Esophagus muscularis mucosa (tissue), 4 donors: ENCODE results near the gene NME7. TPM values are rescaled to one million over a fixed set of nuclear protein-coding genes. Genes with fewer than 3 reads are reported as not detected.
A peak's percentile ranks its signal among the peaks of the same experiment; 100 is the strongest.
"Not testable (repeated sequence)": the region's sequence is repeated elsewhere in the genome, so short reads cannot be mapped to it uniquely, and the experiment has no call there.

Experiments
- DNase-seq: peaks from one replicate; pipeline ENCODE4 v3.0.0-alpha.2; 2017; ENCODE audit errors: extremely low spot score
- H3K27ac ChIP-seq, 4 donors: fragments of 200-600 bp; sonication (generic); replicated peaks in 1 of 4; 1 replicate in 3 of 4; 2 replicates in 1 of 4; pipeline ENCODE4 v1.5.1; 2016 to 2019; ENCODE audit warnings: mild to moderate bottlenecking in 1 of 4
- H3K27me3 ChIP-seq, 4 donors: fragments of 200-600 bp; sonication (generic); one replicate each; pipeline versions ENCODE4 v1.5.1 to v1.6.0; 2016 to 2019
- H3K36me3 ChIP-seq, 4 donors: fragments of 200-600 bp; sonication (generic); one replicate each; pipeline ENCODE4 v1.5.1; 2016 to 2019
- H3K4me1 ChIP-seq, 4 donors: fragments of 200-600 bp; sonication (generic); one replicate each; pipeline ENCODE4 v1.5.1; 2016 to 2019
- H3K4me3 ChIP-seq, 4 donors: fragments of 200-600 bp; sonication (generic); 1 replicate in 2 of 4; 2 replicates in 2 of 4; pipeline ENCODE4 v1.5.1; 2016 to 2019; ENCODE audit warnings: mild to moderate bottlenecking in 4 of 4, moderate library complexity in 1 of 4
- H3K9me3 ChIP-seq, 4 donors: fragments of 200-600 bp; sonication (generic); 1 replicate in 3 of 4; 2 replicates in 1 of 4; pipeline ENCODE4 v1.5.1; 2016 to 2019
- CTCF ChIP-seq, 3 experiments: fragments of 200-600 bp in 2 of 3; fragments of 450-650 bp in 1 of 3; sonication (generic) in 2 of 3; IDR thresholded peaks; one replicate each; pipeline ENCODE4 v1.5.1; 2017 to 2019; ENCODE audit warnings: antibody characterized with exemption in 3 of 3, mild to moderate bottlenecking in 2 of 3, moderate library complexity in 1 of 3
- EP300 ChIP-seq: sonication (generic); formaldehyde crosslinking; IDR thresholded peaks from one replicate; pipeline ENCODE4 v1.6.1; 2017; ENCODE audit warnings: antibody characterized with exemption
- POLR2A ChIP-seq: fragments of 450-650 bp; IDR thresholded peaks from one replicate; pipeline ENCODE4 v1.6.1; 2017; ENCODE audit warnings: antibody characterized with exemption, moderate library complexity, mild to moderate bottlenecking, low read depth
- POLR2AphosphoS5 ChIP-seq, 2 donors: sonication (generic); formaldehyde crosslinking; IDR thresholded peaks; one replicate each; pipeline ENCODE4 v1.6.1; 2017; ENCODE audit warnings: antibody characterized with exemption in 2 of 2
- WGBS: methylation state at CpG from one replicate; pipeline ENCODE4 v1.1.5; 2018; 5-methylcytosine and 5-hydroxymethylcytosine counted together
- intact Hi-C: fragments of 100-400 bp; cut with DNase I; formaldehyde crosslinking; loops from one replicate; pipeline ENCODE4 v1.15.1; 2023
- total RNA-seq, 4 donors: library from RNA; depleted of rRNA; stranded (reverse); fragments of >200 nt; gene quantifications; one replicate each; pipeline versions ENCODE4 v1.1.0 to v1.2.1, GENCODE V29; 2016

Gene NME7, protein sequence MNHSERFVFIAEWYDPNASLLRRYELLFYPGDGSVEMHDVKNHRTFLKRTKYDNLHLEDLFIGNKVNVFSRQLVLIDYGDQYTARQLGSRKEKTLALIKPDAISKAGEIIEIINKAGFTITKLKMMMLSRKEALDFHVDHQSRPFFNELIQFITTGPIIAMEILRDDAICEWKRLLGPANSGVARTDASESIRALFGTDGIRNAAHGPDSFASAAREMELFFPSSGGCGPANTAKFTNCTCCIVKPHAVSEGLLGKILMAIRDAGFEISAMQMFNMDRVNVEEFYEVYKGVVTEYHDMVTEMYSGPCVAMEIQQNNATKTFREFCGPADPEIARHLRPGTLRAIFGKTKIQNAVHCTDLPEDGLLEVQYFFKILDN
- total RNA-seq, result 10 to 100 TPM; 10.2 to 27.8 (median 14.5) TPM

- Histone ChIP-seq H3K4me3 (peak within 1 kb of the TSS; percentile 62 to 73 (median 68)), H3K36me3 (peaks cover 0 to 29% (median 15%) of the 10 kb centered on the region in 4 donors), H3K9me3 (no peaks in the 10 kb centered on the region), H3K4me1 (peaks cover 6 to 36% (median 22%) of the 10 kb centered on the region in 4 donors), H3K27me3 (no peaks in the 10 kb centered on the region), H3K27ac (peak within 1 kb of the TSS; percentile 74 to 85 (median 76))
- peak; percentile 99 for DNase-seq
- intact Hi-C loops, result no loop called here
- 0% methylated on average over 36 of the region's 37 CpGs for WGBS
- TF ChIP-seq EP300 (no peak), POLR2AphosphoS5 (IDR thresholded peaks at IDR 0.05) (peak; percentile 78 to 79)
Observed at GRCh38 chr1:169367686-169368405, at the start of gene NME7, which contains the start of gene BLZF1. TSS of gene NME7 (minus strand) at chr1:169367797. CDS start at chr1:169367710, 87 bp downstream. TSS of gene BLZF1 (plus strand) at chr1:169368195. CDS start at chr1:169369523, 1,328 bp downstream.

- 83% methylated on average over 2 of the region's 2 CpGs for WGBS
- intact Hi-C loops, result no loop called here
- no peaks in the 10 kb centered on the region for H3K36me3 ChIP-seq
- peaks cover 0 to 22% (median 16%) of the 10 kb centered on the region in 4 donors for H3K9me3 ChIP-seq
- no peaks in the 10 kb centered on the region for H3K4me1 ChIP-seq
- no peak overlapping the region for H3K27ac ChIP-seq
- TF ChIP-seq EP300, result no peak
- TF ChIP-seq POLR2AphosphoS5 (IDR thresholded peaks at IDR 0.05), result no peak
- no peak for TF ChIP-seq POLR2A
- TF ChIP-seq CTCF (IDR thresholded peaks at IDR 0.05), result no peak
- no peaks in the 10 kb centered on the region for H3K27me3 ChIP-seq
- DNase-seq, result no peak
- H3K4me3 ChIP-seq, result no peak overlapping the region
Observed at GRCh38 chr1:169414952-169415351, 47.4 kb upstream of the NME7 start.

GRCh38 chr1:169408340-169408739, 40.7 kb upstream of the NME7 start:
- H3K4me3 ChIP-seq, H3K27ac ChIP-seq, H3K4me1 ChIP-seq, H3K27me3 ChIP-seq, DNase-seq, H3K36me3 ChIP-seq, intact Hi-C loops: not testable (repeated sequence)
- no CpG with 5 or more reads among the region's 5 CpGs for WGBS
- peaks cover 0 to 59% (median 39%) of the 10 kb centered on the region in 4 donors for H3K9me3 ChIP-seq

DNA sequence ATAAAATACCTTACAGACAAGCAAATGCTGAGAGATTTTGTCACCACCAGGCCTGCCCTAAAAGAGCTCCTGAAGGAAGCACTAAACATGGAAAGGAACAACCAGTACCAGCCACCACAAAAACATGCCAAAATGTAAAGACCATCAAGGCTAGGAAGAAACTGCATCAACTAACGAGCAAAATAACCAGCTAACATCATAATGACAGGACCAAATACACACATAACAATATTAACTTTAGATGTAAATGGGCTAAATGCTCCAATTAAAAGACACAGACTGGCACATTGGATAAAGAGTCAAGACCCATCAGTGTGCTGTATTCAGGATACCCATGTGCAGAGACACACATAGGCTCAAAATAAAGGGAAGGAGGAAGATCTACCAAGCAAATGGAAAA, 35.0 kb upstream of the NME7 start:
- H3K4me1 ChIP-seq, H3K4me3 ChIP-seq, DNase-seq, H3K27me3 ChIP-seq, intact Hi-C loops, H3K36me3 ChIP-seq, H3K27ac ChIP-seq: not testable (repeated sequence)
- 100% methylated on average over 1 of the region's 1 CpG for WGBS
- peaks cover 0 to 23% (median 15%) of the 10 kb centered on the region in 4 donors for H3K9me3 ChIP-seq

GRCh38 chr1:169395955-169396354, 28.4 kb upstream of the NME7 start:
- WGBS, result 89% methylated on average over 3 of the region's 3 CpGs

More at GRCh38 chr1:169395955-169396354, 28.4 kb upstream of the NME7 start:
- no peak for DNase-seq
- Histone ChIP-seq H3K27me3 (no peaks in the 10 kb centered on the region), H3K9me3 (no peaks in the 10 kb centered on the region), H3K27ac (no peak overlapping the region), H3K36me3 (peaks cover 9 to 54% (median 23%) of the 10 kb centered on the region in 4 donors), H3K4me1 (no peaks in the 10 kb centered on the region), H3K4me3 (no peak overlapping the region)
- TF ChIP-seq CTCF (IDR thresholded peaks at IDR 0.05), result no peak
- TF ChIP-seq POLR2AphosphoS5 (IDR thresholded peaks at IDR 0.05), result no peak
- TF ChIP-seq POLR2A, result no peak
- no peak for TF ChIP-seq EP300
- intact Hi-C loops, result no loop called here
